Mucosa of rectum (tissue), 2 donors: Measurements from ENCODE around the gene EEF2.
"Not testable (repeated sequence)": the region's sequence is repeated elsewhere in the genome, so short reads cannot be mapped to it uniquely, and the experiment has no call there.

ENCODE experiments used
- H3K27ac ChIP-seq, 2 donors: one replicate each; pipeline ENCODE4 v1.7.0; 2013; ENCODE audit warnings: inconsistent platforms in 2 of 2, low read depth in 2 of 2, low read length in 2 of 2
- H3K27me3 ChIP-seq, 2 donors: one replicate each; pipeline ENCODE4 v1.7.0; 2013; ENCODE audit warnings: low read length in 2 of 2; ENCODE audit not compliant: control insufficient read depth in 2 of 2, insufficient read depth in 2 of 2
- H3K36me3 ChIP-seq, 2 donors: one replicate each; pipeline ENCODE4 v1.7.0; 2013; ENCODE audit warnings: low read length in 2 of 2; ENCODE audit not compliant: control insufficient read depth in 2 of 2, insufficient read depth in 2 of 2
- H3K4me1 ChIP-seq, 2 donors: one replicate each; pipeline ENCODE4 v1.7.0; 2013; ENCODE audit warnings: low read length in 2 of 2, mild to moderate bottlenecking in 1 of 2; ENCODE audit not compliant: control insufficient read depth in 2 of 2, insufficient read depth in 2 of 2
- H3K4me3 ChIP-seq, 2 donors: one replicate each; pipeline ENCODE4 v1.7.0; 2013; ENCODE audit warnings: low read length in 2 of 2
- H3K9ac ChIP-seq, 2 donors: one replicate each; pipeline ENCODE4 v1.7.0; 2013; ENCODE audit warnings: low read length in 2 of 2, low read depth in 1 of 2, mild to moderate bottlenecking in 1 of 2
- H3K9me3 ChIP-seq, 2 donors: one replicate each; pipeline ENCODE4 v1.7.0; 2013; ENCODE audit warnings: low read length in 2 of 2; ENCODE audit not compliant: control insufficient read depth in 2 of 2
- donor health status: healthy.
- donor health status: Normal muscosa, but diverticular disease.

Gene EEF2

GRCh38 chr19:3955688-3956087, 29.6 kb downstream of the EEF2 start:
- Histone ChIP-seq H3K27ac (no peak overlapping the region), H3K27me3 (no peaks in the 10 kb centered on the region), H3K4me1 (peaks cover 0 to 4% of the 10 kb centered on the region in 2 donors), H3K9me3 (no peaks in the 10 kb centered on the region), H3K36me3 (peaks cover 21 to 26% of the 10 kb centered on the region in 2 donors), H3K4me3 (no peak overlapping the region), H3K9ac (no peak overlapping the region)

GRCh38 chr19:3955276-3955675, 30.0 kb downstream of the EEF2 start:
- not testable (repeated sequence) for H3K27me3 ChIP-seq, H3K9me3 ChIP-seq, H3K4me3 ChIP-seq, H3K9ac ChIP-seq, H3K4me1 ChIP-seq, H3K27ac ChIP-seq
- peaks cover 18 to 23% of the 10 kb centered on the region in 2 donors for H3K36me3 ChIP-seq

- H3K9me3 ChIP-seq, result no peaks in the 10 kb centered on the region
- H3K4me1 ChIP-seq, result peaks cover 0 to 4% of the 10 kb centered on the region in 2 donors
- no peaks in the 10 kb centered on the region for H3K27me3 ChIP-seq
- no peak overlapping the region for H3K27ac ChIP-seq
- no peak overlapping the region for H3K4me3 ChIP-seq
- H3K9ac ChIP-seq, result no peak overlapping the region
- peaks cover 11 to 12% of the 10 kb centered on the region in 2 donors for H3K36me3 ChIP-seq
Measured at GRCh38 chr19:3954107-3954506, 31.2 kb downstream of the EEF2 start.

- H3K27ac ChIP-seq, H3K9me3 ChIP-seq, H3K4me3 ChIP-seq, H3K4me1 ChIP-seq, H3K9ac ChIP-seq, H3K36me3 ChIP-seq, H3K27me3 ChIP-seq: not testable (repeated sequence)
Measured at GRCh38 chr19:3952755-3953276, 32.4 kb downstream of the EEF2 start.

GRCh38 chr19:3950871-3951861, 34.1 kb downstream of the EEF2 start:
- Histone ChIP-seq H3K27me3 (no peaks in the 10 kb centered on the region), H3K9me3 (no peaks in the 10 kb centered on the region), H3K27ac (no peak overlapping the region), H3K4me1 (peaks cover 0 to 4% of the 10 kb centered on the region in 2 donors), H3K4me3 (peak overlapping the region; percentile 17 to 37), H3K9ac (no peak overlapping the region), H3K36me3 (no peaks in the 10 kb centered on the region)

GRCh38 chr19:3949997-3950859, 35.0 kb downstream of the EEF2 start:
- Histone ChIP-seq H3K27me3 (no peaks in the 10 kb centered on the region), H3K36me3 (no peaks in the 10 kb centered on the region), H3K9me3 (no peaks in the 10 kb centered on the region), H3K4me3 (no peak overlapping the region), H3K27ac (peak overlapping the region in 1 of 2 donors; percentile 16), H3K9ac (peak overlapping the region in 1 of 2 donors; percentile 6), H3K4me1 (peaks cover 0 to 4% of the 10 kb centered on the region in 2 donors)

- Histone ChIP-seq H3K36me3 (no peaks in the 10 kb centered on the region), H3K27me3 (no peaks in the 10 kb centered on the region), H3K4me1 (peaks cover 0 to 4% of the 10 kb centered on the region in 2 donors), H3K9me3 (no peaks in the 10 kb centered on the region), H3K4me3 (no peak overlapping the region), H3K27ac (no peak overlapping the region), H3K9ac (no peak overlapping the region)
Measured at GRCh38 chr19:3949294-3949693, 36.0 kb downstream of the EEF2 start.

GRCh38 chr19:3947316-3947933, 37.8 kb downstream of the EEF2 start:
- not testable (repeated sequence) for H3K4me1 ChIP-seq, H3K4me3 ChIP-seq, H3K27ac ChIP-seq, H3K9me3 ChIP-seq, H3K36me3 ChIP-seq, H3K27me3 ChIP-seq, H3K9ac ChIP-seq

GRCh38 chr19:3945838-3946237, 39.4 kb downstream of the EEF2 start:
- Histone ChIP-seq H3K9me3 (no peaks in the 10 kb centered on the region), H3K27ac (no peak overlapping the region), H3K4me3 (no peak overlapping the region), H3K36me3 (no peaks in the 10 kb centered on the region), H3K4me1 (no peaks in the 10 kb centered on the region), H3K27me3 (no peaks in the 10 kb centered on the region), H3K9ac (no peak overlapping the region)
